Activated CD4-positive, alpha-beta T cell treated with anti-CD3 and anti-CD28 coated beads for 24 hours (primary cell): Measurements from ENCODE around the gene TMEM87B.

ENCODE experiments used
- DNase-seq, 2 donors: peaks; one replicate each; pipeline ENCODE4 v3.0.0-alpha.2; 2020; ENCODE audit warnings: low read depth in 2 of 2

The TMEM87B gene

GRCh38 chr2:112054847-112055729 is at the start of gene TMEM87B:
TMEM87B (plus strand) TSS chr2:112055269; CDS start chr2:112055592, 323 bp downstream.
- peak; percentile 95 to 97 for DNase-seq

- no peak for DNase-seq
Observed at GRCh38 chr2:112005406-112006075, 49.5 kb upstream of the TMEM87B start.

GRCh38 chr2:112006076-112006410 is 49.0 kb upstream of the TMEM87B start:
- DNase-seq = no peak

- no peak for DNase-seq
Observed at GRCh38 chr2:112007493-112007892, 47.6 kb upstream of the TMEM87B start.

- DNase-seq = no peak
Observed at GRCh38 chr2:112008910-112009485, 46.1 kb upstream of the TMEM87B start.

GRCh38 chr2:112010751-112011150 is 44.3 kb upstream of the TMEM87B start:
- no peak for DNase-seq

GRCh38 chr2:112012556-112012955 is 42.5 kb upstream of the TMEM87B start:
- no peak for DNase-seq

GRCh38 chr2:112018846-112019245 is 36.2 kb upstream of the TMEM87B start:
- DNase-seq = no peak

- DNase-seq = no peak
Observed at GRCh38 chr2:112019569-112019982, 35.5 kb upstream of the TMEM87B start.

- DNase-seq = no peak
Observed at GRCh38 chr2:112020561-112020960, 34.5 kb upstream of the TMEM87B start.

- no peak for DNase-seq
Observed at GRCh38 chr2:112021290-112021689, 33.8 kb upstream of the TMEM87B start.

GRCh38 chr2:112021781-112022231 is 33.3 kb upstream of the TMEM87B start:
- no peak for DNase-seq

- DNase-seq = no peak
Observed at GRCh38 chr2:112023707-112024106, 31.4 kb upstream of the TMEM87B start.

GRCh38 chr2:112024231-112024630 is 30.8 kb upstream of the TMEM87B start:
- DNase-seq = no peak

GRCh38 chr2:112024896-112025491 is 30.1 kb upstream of the TMEM87B start:
- no peak for DNase-seq

- DNase-seq = no peak
Observed at GRCh38 chr2:112026509-112026908, 28.6 kb upstream of the TMEM87B start.

- DNase-seq = no peak
Observed at GRCh38 chr2:112027767-112028166, 27.3 kb upstream of the TMEM87B start.

- DNase-seq = no peak
Observed at GRCh38 chr2:112029164-112029563, 25.9 kb upstream of the TMEM87B start.

- DNase-seq = no peak
Observed at GRCh38 chr2:112031473-112032223, 23.4 kb upstream of the TMEM87B start.

GRCh38 chr2:112032224-112032586 is 22.9 kb upstream of the TMEM87B start:
- no peak for DNase-seq

- DNase-seq = no peak
Observed at GRCh38 chr2:112032689-112033465, 22.2 kb upstream of the TMEM87B start.
